ENCODE data around the gene MAB21L1.

The MAB21L1 gene

DNA sequence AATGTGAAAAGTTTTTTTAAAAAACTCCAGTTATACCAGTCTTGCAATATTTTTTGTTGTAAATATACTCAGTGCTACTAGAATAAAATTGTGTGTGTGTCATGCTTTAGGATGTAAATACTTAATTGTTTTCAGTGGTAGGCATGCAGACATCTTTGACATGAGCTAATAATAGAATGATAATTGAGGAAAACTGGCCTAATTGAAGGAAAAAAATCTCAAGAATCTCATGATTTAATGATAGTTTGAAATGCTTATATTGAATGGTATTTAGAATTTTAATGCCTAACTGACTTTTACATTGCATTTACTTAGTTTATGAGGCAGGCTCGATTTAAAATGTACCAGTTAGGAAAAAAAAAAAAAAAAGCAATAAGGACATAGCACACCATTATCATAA lies 3.2 kb upstream of the MAB21L1 start:
- DNase-seq (ENCODE audit: low spot score), result no peak

DNA sequence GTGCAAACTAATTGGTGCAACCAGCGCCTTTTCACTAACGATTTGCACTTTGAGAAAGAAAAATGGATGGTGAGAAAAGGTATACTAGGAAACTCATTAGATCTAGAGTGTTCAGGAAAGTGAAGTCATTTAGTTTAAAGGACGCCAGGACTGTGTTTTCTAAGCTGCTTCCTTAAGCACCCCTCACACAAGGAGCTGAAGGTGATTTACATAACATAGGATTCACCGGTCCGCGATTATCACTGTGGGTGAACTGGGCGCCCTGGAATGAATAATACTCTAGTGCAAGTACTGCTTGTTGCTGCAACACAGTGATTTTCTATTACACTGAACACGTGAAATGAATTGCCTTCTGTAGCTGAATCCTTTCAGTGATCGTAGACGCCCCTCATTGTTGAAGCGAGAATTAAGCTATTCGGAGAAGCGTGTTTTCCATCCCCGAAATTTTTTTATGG lies 2.6 kb upstream of the MAB21L1 start:
- DNase-seq (ENCODE audit: low spot score), result no peak

DNA sequence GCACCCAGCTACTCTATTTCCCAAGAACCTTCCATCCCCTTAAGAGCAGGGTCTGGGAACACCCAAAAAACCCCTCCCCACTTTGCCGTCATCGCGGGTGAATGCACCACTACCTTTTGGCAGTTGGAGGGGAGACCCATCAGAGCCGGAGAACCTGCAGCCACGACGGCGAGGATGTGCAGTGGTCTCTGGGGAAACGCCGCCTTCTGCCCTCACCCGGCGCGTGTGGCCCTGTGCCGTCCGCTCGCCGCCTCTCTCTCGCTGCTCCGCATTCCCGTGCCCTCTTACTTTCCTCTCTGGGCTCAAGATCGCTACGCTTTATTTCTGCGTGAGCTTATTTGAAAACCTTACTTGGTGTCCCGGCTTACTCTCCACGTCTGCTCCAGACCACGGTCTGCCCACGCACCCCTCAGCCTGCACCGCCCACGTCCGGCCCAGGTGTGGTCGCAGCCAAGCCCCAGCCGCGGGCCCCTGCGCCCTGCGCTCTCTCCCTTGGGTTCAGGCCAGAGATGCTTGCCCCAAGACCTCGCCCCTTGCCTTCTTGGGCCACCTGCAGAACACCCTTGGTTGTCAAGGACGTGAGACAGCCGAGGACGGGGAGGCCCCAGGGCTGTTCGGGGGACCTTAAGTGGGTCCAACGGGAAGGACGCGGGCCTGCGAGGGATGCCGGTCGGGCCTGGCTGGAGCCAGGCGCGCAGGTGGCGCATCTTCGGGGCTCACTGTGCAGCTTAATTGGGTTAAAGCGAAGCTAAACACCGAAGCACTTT lies 2.0 kb upstream of the MAB21L1 start:
- no peak for DNase-seq (ENCODE audit: low spot score)

DNA sequence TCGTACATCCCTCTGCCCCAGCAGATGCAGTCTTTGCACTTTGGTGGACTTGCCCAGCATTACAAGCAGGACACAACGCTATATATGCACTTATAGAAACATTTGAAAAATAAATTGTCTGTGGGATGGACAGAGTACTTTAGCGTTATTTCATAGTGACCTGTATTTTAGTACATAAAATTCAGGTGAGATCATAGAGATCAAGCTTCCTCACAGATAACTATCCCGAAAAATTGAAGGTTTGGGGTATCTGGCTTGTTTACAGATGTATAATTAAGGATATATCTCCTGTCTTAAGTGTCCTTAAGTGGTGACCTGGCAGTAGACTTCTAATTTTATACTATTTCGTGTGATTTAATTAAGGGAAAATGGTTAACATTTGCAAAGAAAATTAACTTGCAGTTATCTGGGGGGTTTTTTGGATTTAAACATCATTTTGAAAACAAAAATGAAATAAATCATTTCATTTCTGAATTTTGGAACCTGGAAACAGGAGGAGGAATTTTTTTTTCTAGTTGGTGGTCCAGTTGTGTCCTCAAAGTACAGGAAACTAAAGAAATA lies 977 bp upstream of the MAB21L1 start:
- DNase-seq (ENCODE audit: low spot score), result no peak

DNA sequence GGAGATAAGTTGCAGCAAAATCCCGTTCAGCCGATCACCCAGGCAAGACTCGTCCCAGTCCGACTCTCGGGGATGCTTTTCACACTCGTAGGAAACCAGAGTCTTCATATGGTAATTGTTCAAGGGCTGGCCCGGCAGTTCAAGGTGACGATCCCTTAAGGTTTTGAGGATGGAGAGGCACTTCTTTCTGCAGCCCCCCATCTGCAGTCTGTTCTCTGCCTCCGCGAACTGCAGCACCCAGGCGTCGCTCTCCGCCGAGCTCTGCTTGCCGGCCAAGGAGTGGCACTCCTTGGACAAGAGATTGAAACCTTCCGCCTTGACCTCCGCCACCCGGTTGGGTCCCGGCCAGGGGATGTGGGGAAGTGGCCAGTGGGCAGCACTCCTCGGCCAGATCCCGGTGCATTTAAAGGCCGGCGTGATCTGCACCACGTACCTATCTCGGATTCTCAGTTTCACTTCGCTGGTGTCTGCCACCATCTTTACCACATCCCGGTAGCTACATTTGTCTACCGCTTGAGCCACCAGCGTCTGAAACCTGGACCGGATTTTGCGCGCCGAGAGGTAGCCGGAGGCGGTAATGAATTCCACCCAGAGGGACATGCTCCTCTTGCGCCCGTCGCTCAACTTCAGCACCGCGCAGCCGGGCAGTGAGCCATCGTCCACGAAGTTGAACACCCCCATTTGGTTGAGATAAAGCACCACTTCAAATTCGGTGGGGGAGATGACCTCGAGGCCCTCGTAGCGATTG lies 1.1 kb downstream of the MAB21L1 start:
- DNase-seq (ENCODE audit: low spot score), result no peak

DNA sequence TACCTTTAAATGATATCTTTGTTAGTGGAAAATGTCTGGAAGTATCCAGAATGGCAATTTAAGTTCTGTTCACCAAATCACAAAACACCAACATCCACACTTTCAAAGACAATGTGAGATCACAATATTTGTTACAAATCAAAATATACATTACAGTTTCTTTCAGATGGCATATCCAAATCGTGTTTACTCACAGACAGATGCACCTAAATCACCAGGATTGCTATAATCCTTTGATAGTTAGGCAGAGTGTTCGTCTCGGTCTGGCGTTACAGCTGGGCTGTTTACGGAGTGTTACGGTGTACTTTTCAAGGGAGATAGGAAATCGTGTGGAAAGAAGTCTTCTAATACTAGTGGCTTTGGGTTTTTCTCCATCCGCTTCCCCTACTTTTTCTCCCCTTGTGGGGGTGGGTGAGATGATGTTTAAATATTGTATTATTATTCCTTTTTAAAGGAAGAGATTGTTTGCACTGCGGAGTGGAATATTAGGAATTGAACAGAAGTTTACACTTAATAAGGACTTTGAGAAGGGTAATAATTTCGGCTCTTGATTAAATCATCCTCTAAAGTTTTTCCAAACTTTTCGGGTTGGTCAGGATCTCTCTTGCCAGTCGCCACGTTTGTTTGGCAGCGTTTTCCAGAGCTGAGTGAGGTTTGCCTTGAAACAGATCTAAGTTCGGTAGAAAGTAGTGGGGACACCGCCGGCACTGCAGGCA lies 1.8 kb downstream of the MAB21L1 start:
- no peak for DNase-seq (ENCODE audit: low spot score)

DNA sequence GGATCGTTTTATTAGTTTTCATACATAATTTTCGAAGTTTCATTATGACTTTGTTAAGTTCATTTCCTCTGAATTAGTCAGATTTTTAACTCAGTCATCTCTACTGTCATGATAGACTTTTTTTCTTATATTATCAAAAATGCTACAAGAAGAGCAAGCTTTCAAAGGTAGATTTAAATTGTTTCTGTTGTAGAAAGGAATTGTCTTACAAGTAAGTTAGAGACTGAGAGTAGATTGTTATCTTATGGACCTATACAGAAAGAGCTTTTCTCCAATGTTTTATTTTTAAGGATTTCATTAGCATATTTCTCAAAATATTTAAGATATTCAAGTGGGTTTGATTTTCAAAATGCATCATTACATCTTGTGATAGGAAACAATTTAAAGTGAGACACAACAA lies 2.7 kb downstream of the MAB21L1 start:
- no peak for DNase-seq (ENCODE audit: low spot score)

DNA sequence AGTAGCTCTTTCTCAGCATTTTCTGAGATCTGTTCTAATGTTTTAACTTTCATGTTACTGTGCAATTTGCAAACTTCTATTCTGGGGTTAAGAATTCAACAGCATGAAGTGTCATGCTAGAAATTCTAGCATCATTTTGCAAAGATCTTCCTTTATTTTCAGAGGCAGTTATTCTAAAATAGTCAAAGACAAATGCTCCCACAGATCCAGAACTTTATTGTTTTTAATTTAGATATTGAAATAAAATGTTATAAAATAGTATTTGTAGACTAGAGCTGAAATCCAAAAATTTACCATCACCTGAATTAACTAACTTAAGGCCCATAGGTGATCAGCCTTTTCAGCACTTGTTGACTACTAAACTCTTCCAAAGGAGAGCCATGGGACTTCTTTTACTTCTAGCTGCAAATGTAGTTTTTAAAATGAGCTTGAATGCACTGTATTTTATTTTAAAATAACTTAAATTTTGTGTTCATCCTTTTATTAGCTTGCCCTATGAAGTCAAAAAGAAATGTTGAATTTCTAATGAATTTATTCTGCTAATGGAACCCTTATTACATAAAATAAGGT lies 3.2 kb downstream of the MAB21L1 start:
- DNase-seq (ENCODE audit: low spot score), result no peak

DNA sequence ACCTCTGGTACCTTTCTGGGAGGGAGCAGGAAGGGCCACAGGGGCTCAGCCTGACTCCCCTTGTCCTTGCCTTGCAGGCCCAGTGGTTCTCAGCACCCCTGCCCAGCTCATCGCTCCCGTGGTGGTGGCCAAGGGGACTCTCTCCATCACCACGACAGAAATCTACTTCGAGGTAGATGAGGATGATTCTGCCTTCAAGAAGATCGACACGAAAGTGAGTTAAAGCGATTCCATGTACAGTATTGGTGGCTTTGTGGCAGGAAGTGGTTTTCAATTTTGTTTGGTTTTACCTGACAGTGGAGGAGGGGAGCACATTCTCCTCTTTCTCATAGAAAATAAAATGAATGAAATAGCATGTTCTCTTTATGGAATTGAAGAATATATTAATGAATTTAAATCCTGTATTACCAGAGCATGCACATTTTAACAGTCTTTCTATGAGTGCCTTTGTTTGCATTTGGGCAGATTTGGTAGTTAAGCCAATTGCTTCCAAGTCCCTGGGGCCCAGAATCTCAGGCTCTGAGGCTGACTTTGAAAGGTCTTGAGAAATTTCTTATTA lies 4.1 kb downstream of the MAB21L1 start:
- DNase-seq (ENCODE audit: low spot score), result no peak

DNA sequence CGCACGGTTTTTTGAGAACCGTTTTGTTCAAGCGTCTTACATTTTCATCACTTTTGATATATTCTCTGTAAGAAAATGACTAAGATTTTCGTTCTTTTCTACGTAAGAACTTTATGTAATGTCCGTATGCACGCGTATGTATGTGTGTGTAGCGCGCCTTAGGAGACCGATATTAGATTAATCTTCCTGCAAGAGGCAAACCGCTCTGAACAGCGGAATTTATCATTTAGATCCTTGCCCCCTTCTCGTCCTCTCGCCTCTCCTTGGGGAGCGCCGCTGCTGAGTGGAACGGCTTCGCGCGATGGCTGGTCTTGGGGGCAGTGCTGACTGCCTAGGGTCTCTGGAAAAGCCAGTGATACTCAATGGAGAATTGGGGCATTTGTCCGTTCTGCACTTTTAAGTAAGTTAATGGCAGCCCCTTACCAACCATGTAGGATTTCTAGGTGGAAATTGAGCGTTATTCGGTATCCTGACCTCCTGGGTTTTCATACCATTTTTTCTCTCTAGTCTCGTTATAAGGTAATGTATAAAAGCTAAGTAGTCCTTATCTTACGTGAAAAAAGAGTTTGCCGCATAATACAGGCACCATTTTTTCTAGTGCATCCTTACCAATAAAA lies 4.7 kb downstream of the MAB21L1 start:
- DNase-seq (ENCODE audit: low spot score), result no peak

DNA sequence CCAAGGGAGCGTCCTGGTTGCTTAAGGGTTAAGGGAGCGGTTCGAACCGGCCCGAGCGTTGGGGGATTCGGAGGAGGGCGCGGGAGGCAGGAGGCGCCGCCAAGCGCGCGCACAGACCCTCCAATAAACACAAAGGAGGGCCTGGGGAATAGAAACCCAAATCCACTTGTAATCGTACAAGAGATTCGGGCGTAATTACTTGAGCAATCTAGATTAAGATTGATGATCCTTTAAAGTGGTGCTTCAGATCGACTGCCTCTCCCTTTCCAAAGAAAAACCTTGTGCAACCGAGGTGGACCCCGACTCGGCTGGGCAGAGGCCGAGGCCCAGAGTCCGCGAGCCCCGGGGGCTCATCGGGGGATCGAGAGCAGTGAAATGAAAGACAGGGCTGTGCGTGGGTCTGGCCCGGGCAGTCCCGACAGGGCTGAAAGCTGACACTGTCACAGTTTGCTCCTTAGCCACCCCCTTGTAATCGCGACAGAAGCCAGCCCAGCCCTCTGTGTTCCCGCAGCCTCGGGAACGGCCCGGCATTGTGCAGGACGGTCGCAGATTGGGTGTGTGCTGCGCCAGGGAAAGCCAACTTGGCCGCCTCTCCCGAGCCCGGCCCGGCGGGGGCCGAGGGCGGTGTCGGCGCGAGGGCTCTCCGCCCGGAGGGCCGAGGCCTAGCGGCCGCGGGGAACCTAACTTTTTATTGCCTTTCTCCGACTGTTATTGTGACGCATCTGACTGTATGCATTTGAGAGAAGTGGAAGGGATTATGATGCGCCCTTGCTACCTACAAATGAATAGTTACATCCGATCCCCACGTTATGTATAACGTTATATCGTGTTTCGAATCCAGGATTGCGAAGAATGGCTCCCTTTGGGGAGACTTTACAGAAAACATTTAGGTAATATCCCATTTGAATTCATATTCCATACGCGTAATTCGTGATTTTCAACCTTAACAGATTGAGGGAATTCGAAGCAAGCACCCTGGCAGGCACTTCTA lies 5.5 kb downstream of the MAB21L1 start:
- no peak for DNase-seq (ENCODE audit: low spot score)

DNA sequence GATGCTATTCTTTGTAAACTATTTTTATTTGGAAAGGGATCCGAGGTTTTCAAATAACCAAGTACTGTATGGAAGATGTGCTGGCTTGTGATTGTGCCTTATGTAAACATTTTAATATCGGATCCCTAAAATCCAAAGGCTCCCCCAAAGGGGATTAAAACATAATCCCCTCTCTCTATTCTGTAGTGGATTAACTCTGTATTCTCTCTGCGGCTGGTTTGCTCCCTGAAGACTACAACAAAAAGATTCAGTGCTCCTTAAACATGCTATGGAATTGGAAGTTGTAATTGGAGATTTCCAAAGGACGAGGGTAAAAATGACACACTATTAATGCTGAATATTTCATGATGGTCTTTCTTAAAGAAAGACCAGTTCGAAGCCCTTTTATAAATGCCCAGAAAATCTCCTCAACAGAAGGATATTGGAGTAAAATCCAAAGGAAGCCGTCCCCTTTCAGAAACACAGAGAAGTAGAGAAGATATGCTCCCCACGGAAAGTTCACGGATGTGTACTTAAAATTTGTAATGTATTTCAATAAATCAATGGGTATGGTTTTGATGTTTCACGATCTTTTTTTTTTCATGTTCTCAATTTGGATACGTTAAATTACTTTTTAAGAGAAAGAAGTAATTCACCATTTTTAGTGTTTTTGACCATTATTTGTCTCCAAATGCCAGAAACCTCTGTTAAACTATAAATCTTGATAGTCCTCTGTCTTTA lies 6.5 kb downstream of the MAB21L1 start:
- no peak for DNase-seq (ENCODE audit: low spot score)

DNA sequence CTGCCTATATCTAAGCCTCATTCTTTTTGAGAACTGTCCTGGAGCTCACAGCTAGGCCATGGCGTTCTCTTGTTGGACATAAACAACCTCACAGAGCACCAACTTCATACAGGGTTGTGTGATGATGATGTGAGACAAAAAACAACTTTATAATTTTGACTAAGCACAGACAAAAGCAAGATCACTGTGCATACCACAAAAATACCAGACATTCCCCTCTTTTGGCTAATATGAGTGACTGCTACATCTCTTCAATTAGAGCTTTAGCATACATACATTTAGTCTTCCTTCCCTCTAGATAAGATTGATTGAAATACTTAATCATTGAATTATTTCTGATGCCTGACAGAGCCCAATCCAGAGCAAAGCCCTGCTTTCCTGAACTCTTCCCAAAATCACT lies 8.3 kb downstream of the MAB21L1 start:
- no peak for DNase-seq (ENCODE audit: low spot score)

DNA sequence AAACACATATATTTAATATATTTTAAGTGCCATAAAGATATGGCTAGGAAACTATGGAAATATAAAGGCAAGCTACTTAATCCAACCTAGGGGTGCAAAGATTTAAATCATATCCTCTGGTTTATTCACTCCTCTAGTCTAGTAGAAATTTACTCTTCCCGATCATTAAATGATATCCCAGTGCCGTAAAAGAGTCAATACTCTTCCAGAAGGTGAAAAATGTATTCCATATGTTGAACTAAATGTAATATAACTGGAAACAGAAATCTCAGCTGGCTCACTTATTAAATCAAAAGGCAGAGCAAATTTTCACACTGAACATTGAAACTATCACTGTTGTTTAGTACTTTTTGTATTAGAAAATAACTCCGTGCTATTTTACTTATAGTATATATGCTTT lies 11.1 kb downstream of the MAB21L1 start:
- no peak for DNase-seq (ENCODE audit: low spot score)

DNA sequence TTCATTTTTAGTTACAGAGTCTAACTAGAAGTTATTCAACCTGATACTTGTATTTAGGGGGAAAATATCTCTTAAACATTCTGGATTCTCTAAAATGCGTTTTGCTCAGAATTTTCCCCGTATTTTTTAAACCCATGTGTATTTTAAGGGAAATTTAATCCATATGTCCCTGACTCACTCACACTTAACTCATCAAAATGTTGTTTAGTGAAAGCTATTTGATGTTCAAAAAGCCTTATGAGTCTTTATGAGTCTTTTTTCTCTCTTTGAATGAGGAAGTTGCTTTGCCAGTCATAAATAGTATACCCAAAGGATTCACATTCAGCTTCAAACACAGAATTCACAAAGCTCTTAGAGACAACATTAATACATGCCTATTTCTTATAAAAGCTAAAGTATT lies 16.4 kb downstream of the MAB21L1 start:
- no peak for DNase-seq (ENCODE audit: low spot score)

DNA sequence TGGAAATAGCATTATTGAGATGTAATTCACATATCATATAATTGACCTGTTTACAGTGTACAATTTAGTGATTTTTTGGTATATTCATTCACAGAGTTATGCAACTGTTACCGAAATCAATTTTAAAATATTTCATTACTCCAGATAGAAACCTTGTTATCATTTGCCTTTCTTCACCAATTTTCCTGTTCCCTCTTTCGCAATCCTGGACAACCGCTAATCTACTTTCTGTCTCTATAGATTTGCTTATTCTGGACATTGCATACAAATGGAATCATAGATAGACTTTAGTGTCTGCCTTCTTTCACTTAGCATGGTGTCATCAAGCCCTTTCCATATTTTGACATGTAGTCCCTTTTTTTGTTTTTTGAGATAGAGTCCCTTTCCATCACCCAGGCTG lies 19.2 kb downstream of the MAB21L1 start:
- no peak for DNase-seq (ENCODE audit: low spot score)

DNA sequence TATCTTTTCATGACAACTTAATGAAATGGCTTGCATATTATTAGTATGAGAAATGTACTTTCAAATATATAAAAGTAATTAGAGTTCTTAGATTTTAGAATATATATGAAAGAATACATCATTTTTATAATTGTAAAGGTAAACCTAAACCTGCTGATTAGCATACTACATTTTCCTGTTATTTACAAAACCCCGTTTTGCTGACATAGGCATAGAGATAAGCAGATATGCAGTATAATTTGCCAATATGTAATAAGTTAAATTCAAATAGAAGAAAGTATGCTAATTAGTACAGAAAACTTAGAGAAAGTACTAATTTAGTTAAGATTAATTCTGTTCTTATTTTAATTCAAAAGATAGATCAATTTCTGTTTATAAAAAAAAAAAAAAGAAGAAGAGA lies 21.5 kb downstream of the MAB21L1 start:
- no peak for DNase-seq (ENCODE audit: low spot score)

DNA sequence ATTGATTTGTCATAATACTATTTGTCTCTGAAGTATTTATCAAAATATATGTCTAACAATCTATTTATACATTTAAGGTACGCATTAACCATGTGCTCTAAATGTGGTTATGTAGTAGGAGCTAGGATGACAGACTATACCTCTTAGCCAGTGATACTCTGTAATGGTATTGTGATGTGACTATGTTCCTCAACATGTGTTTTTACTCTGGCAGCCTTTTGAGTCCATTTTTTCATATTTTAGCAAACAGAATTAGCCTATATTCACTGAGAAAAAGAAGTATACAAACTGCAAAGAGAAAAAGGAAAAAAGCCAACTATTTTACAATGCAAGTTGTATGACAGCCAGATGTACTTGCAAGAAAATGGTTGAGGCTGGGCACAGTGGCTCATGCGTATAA lies 26.7 kb downstream of the MAB21L1 start:
- no peak for DNase-seq (ENCODE audit: low spot score)

DNA sequence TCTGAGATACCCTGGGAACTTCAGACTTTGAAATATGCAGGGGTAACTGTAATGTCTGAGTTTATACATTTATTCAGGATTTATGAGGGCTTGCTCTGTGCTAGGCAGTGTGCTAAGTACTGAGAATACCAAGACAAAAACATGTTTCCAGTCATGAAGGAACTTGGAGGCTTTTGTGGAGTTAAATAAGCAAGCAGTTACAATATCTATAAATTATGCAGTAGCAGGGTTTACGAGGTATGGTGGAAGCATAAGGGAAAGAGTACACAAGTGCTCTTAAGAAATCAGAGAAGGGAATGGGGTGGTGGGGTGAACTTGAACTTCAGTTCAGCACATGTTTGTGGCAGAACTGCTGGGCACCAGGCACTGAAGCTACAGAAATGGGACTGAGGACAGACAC lies 28.0 kb downstream of the MAB21L1 start:
- DNase-seq (ENCODE audit: low spot score), result no peak

All from hematopoietic multipotent progenitor cell treated with erythropoietin and hydrocortisone succinate and interleukin-3 and kit ligand, for 17 days (in vitro differentiated cells).